K562 (cell line): ENCODE measurements around the gene PSMD10. TPM values are rescaled to one million over a fixed set of nuclear protein-coding genes. Genes with fewer than 3 reads are reported as not detected.

ENCODE experiments used
- C11orf30 ChIP-seq: fragments of 450-650 bp; IDR thresholded peaks from 2 replicates; pipeline ENCODE4 v1.6.1; 2016; ENCODE audit warnings: low read depth, mild to moderate bottlenecking
- CXXC5 ChIP-seq: fragments of 250-450 bp; sonication (Bioruptor Pico); IDR thresholded peaks from 2 replicates; pipeline ENCODE4 v1.8.0; 2022; ENCODE audit warnings: inconsistent platforms, mild to moderate bottlenecking, moderate library complexity
- EZH2 ChIP-seq: IDR thresholded peaks from 2 replicates; pipeline ENCODE4 v1.6.1; 2012; ENCODE audit warnings: low read depth, mild to moderate bottlenecking, inconsistent platforms, low read length, borderline replicate concordance
- HDAC3 ChIP-seq: fragments of 450-650 bp; IDR thresholded peaks from 2 replicates; pipeline ENCODE4 v1.6.1; 2018; ENCODE audit warnings: borderline replicate concordance, mild to moderate bottlenecking, moderate library complexity; ENCODE audit not compliant: partially characterized antibody
- HOXB6 ChIP-seq: fragments of 250-450 bp; sonication (Bioruptor Pico); IDR thresholded peaks from 2 replicates; pipeline ENCODE4 v1.5.1; 2022; ENCODE audit warnings: mild to moderate bottlenecking, borderline replicate concordance
- KDM5B ChIP-seq: fragments of 200-600 bp; sonication (generic); IDR thresholded peaks from 2 replicates; pipeline ENCODE4 v1.6.1; 2012; ENCODE audit warnings: low read depth, mild to moderate bottlenecking, moderate library complexity, low read length, control low read depth, inconsistent platforms; ENCODE audit not compliant: insufficient replicate concordance
- KHSRP ChIP-seq: fragments of 450-650 bp; IDR thresholded peaks from 2 replicates; pipeline ENCODE4 v1.6.1; 2017
- KLF16 ChIP-seq: IDR thresholded peaks from 2 replicates; pipeline ENCODE4 v1.6.1; 2016; ENCODE audit warnings: antibody characterized with exemption
- NR3C1 ChIP-seq: sonication (generic); formaldehyde crosslinking; IDR thresholded peaks from 2 replicates; pipeline ENCODE4 v1.8.1; 2022; ENCODE audit warnings: missing genetic modification reagents
- PML ChIP-seq: IDR thresholded peaks from 2 replicates; pipeline ENCODE4 v1.6.1; 2012; ENCODE audit warnings: low read length, inconsistent platforms
- RBM17 ChIP-seq: fragments of 200-400 bp; formaldehyde crosslinking; IDR thresholded peaks from 2 replicates; pipeline ENCODE4 v1.6.1; 2017; ENCODE audit warnings: low read depth, mild to moderate bottlenecking, low read length, borderline replicate concordance
- SMARCA4 ChIP-seq: fragments of 450-650 bp; IDR thresholded peaks from 2 replicates; pipeline ENCODE4 v1.6.1; 2016
- SRSF9 ChIP-seq: fragments of 200-400 bp; formaldehyde crosslinking; IDR thresholded peaks from 2 replicates; pipeline ENCODE4 v1.6.1; 2017; ENCODE audit warnings: low read depth, low read length, borderline replicate concordance
- TAF7 ChIP-seq: fragments of 450-650 bp; IDR thresholded peaks from 2 replicates; pipeline ENCODE4 v1.6.1; 2016; ENCODE audit warnings: missing genetic modification characterization, missing compliant biosample characterization
- TOE1 ChIP-seq, 2 experiments: fragments of 450-650 bp in 1 of 2; sonication (generic) in 1 of 2; formaldehyde crosslinking in 1 of 2; IDR thresholded peaks; 2 replicates each; pipeline versions ENCODE4 v1.7.1 to v1.8.0; 2016 to 2022; ENCODE audit warnings: borderline replicate concordance in 2 of 2, mild to moderate bottlenecking in 2 of 2, antibody characterized with exemption in 1 of 2, inconsistent platforms in 1 of 2, low read depth in 1 of 2, missing genetic modification reagents in 1 of 2, moderate library complexity in 1 of 2
- ZNF41 ChIP-seq: fragments of 250-450 bp; sonication (Bioruptor Pico); conservative IDR thresholded peaks from 2 replicates; pipeline ENCODE4 v1.4.0; 2020; ENCODE audit warnings: mild to moderate bottlenecking
- ZNF644 ChIP-seq: fragments of 200-800 bp; sonication (Bioruptor generic); IDR thresholded peaks from 2 replicates; pipeline ENCODE4 v1.6.1; 2016; ENCODE audit warnings: low read depth, missing genetic modification characterization, missing compliant biosample characterization
- polyA plus RNA-seq, 8 experiments: library from polyadenylated mRNA; depleted of rRNA in 4 of 8; stranded (reverse) in 5 of 8; unstranded in 3 of 8; fragments of >200 nt; fragmentation: Nextera tagmentation in 2 of 8; fragmentation: Illumina TruSeq in 1 of 8; extraction: Ambion mirVana in 2 of 8; extraction: Trizol in 1 of 8; gene quantifications; 2 replicates each; pipeline versions ENCODE4 v1.2.1 to v1.2.3, GENCODE V29; 2011 to 2014; ENCODE audit warnings: inconsistent platforms in 1 of 8, missing spikeins in 1 of 8
- total RNA-seq, 7 experiments: library from RNA; depleted of rRNA in 6 of 7; stranded (reverse); fragments of >200 nt in 6 of 7; fragmentation: Illumina TruSeq in 2 of 7; extraction: Trizol in 2 of 7; gene quantifications; 2 replicates each; pipeline versions ENCODE4 v1.2.1 to v1.2.3, GENCODE V29; 2011 to 2021; ENCODE audit warnings: low replicate concordance in 1 of 7
- TF ChIP-seq, protein P1 (sequence below): fragments of 450-650 bp; IDR thresholded peaks from 2 replicates; pipeline ENCODE4 v1.6.1; 2017; ENCODE audit warnings: mild to moderate bottlenecking, moderate library complexity
- TF ChIP-seq, protein P2 (sequence below), 2 experiments: fragments of 450-650 bp; formaldehyde crosslinking in 1 of 2; IDR thresholded peaks; 2 replicates each; pipeline versions ENCODE4 v1.4.0 to v1.6.1; 2014 to 2020; ENCODE audit warnings: mild to moderate bottlenecking in 2 of 2, borderline replicate concordance in 1 of 2, low read depth in 1 of 2

Gene PSMD10
- total and polyA plus RNA-seq, 9 of the 15 experiments (the other 6 are each of a cell fraction or from before 2014, with no cell fraction given), result 47.8 to 163 (median 70.4) TPM

DNA sequence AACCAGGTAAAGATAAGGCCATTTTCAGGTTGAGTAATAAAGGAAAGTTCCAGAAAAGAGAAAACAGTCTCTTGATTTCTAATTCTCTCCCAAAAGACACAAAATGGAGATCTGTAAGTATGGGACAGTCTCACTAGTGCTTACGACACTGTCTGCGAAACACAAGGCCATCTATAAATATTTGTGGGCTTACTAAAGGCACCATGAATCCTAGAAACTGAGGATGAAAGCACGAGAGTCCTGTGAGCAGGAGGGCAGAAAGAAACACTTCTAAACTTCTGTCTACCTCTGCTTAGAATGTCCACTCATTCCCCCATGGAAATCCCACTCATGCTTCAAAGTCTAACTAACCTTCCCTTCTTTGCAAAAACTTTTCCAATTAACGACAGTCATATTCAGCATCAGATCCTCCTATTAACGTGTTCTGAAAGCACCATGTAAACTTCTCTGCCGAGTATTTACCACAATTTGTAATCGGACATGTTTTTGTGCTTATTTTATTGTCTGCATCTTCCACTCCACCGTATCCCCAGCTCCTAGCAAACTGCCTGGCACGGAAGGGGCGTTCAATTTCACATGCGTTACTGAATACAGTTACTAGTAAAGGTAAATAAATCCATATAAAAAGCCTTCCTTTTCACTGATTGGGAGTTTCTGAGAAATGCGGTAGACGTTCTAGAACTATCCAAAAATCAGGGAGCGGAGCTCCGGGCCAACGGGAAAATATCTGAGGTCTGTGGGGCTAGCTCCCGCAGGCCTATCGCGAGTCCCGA lies 665 bp downstream of the PSMD10 start (continued):
- TF ChIP-seq, protein P1, sequence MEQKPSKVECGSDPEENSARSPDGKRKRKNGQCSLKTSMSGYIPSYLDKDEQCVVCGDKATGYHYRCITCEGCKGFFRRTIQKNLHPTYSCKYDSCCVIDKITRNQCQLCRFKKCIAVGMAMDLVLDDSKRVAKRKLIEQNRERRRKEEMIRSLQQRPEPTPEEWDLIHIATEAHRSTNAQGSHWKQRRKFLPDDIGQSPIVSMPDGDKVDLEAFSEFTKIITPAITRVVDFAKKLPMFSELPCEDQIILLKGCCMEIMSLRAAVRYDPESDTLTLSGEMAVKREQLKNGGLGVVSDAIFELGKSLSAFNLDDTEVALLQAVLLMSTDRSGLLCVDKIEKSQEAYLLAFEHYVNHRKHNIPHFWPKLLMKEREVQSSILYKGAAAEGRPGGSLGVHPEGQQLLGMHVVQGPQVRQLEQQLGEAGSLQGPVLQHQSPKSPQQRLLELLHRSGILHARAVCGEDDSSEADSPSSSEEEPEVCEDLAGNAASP, result peak; percentile 74
- TF ChIP-seq HDAC3 (peak; percentile 22), PML (no peak; the same call in 1 of the 2 replicates), NR3C1 (CRISPR knock-in tag) (no peak), KLF16 (no peak), TAF7 (tag) (0 out of 2 replicates have a peak, but pooled peaks have one; percentile 8), TOE1 (IDR thresholded peaks at IDR 0.05; ENCODE audit: borderline replicate concordance) (0 out of 2 replicates have a peak, but pooled peaks have one; percentile 12), TOE1 (CRISPR knock-in tag; IDR thresholded peaks at IDR 0.05; ENCODE audit: borderline replicate concordance, low read depth) (no peak), KHSRP (no peak), C11orf30 (no peak), EZH2 (no peak), CXXC5 (no peak), KDM5B (peak; percentile 47), HOXB6 (CRISPR knock-in tag) (no peak), ZNF41 (no peak), RBM17 (no peak), ZNF644 (0 out of 2 replicates have a peak, but pooled peaks have one; percentile 15), SMARCA4 (peak; percentile 8; the same call in 1 of the 2 replicates), SRSF9 (no peak)
- TF ChIP-seq, protein P2, sequence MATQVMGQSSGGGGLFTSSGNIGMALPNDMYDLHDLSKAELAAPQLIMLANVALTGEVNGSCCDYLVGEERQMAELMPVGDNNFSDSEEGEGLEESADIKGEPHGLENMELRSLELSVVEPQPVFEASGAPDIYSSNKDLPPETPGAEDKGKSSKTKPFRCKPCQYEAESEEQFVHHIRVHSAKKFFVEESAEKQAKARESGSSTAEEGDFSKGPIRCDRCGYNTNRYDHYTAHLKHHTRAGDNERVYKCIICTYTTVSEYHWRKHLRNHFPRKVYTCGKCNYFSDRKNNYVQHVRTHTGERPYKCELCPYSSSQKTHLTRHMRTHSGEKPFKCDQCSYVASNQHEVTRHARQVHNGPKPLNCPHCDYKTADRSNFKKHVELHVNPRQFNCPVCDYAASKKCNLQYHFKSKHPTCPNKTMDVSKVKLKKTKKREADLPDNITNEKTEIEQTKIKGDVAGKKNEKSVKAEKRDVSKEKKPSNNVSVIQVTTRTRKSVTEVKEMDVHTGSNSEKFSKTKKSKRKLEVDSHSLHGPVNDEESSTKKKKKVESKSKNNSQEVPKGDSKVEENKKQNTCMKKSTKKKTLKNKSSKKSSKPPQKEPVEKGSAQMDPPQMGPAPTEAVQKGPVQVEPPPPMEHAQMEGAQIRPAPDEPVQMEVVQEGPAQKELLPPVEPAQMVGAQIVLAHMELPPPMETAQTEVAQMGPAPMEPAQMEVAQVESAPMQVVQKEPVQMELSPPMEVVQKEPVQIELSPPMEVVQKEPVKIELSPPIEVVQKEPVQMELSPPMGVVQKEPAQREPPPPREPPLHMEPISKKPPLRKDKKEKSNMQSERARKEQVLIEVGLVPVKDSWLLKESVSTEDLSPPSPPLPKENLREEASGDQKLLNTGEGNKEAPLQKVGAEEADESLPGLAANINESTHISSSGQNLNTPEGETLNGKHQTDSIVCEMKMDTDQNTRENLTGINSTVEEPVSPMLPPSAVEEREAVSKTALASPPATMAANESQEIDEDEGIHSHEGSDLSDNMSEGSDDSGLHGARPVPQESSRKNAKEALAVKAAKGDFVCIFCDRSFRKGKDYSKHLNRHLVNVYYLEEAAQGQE (IDR thresholded peaks at IDR 0.05; ENCODE audit: borderline replicate concordance), result no peak
- TF ChIP-seq, protein P2 (CRISPR knock-in tag; IDR thresholded peaks at IDR 0.05; ENCODE audit: low read depth), result no peak
